Measurements from ENCODE around the gene RASAL2.

The RASAL2 gene

DNA sequence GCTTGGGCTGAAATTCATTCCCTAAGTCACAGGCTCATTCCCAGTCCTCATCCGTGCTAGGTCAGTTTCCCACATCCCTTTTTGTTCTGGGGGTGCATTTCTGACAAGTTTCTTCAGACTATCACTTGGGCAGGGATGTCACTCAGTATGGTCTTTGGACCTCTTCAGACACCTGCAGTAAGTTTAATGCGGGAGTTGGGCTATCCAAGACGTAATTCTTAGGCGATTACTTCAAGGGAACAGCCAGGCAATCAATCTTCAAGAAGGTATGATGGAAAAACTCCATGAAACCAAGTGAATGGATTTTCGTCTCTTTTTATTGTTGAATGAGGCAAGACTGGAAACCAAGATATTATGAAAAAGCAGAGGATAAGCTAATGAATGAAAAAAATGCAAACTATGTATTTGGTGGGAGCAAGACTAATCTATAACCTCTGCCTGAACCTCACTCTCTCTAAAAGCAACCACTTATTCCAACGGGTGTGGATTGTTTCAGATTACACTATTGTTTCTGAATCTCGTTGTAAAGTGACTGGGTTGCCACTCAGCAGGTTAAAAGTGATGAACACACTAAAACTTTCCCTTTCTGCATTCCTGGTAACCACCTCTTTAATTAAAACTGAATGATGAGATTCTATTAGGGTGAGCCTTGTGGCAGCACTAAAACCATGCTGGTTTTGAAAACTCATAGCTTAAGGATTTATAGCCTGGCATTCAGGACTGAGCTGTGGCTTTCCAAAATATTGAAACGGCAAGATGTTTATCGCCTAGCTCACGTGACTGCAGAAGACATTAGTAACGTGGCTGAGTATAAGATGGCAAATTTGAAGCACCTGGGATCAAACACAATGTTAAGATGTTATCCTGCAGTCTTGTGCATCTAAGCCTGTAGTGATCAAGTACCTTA lies 1.1 kb downstream of the RASAL2 start:
- Histone ChIP-seq H3K9me3 (ENCODE audit: control insufficient read depth, insufficient read depth, low read length) (no peaks in the 10 kb centered on the region), H3K9ac (ENCODE audit: low read depth, low read length) (peak overlapping the region; percentile 49), H3K4me1 (ENCODE audit: control insufficient read depth, insufficient read depth, low read length) (peaks cover 44% of the 10 kb centered on the region), H3K4me3 (ENCODE audit: low read depth, low read length) (peak overlapping the region; percentile 80), H3K36me3 (ENCODE audit: control insufficient read depth, insufficient read depth, low read length) (no peaks in the 10 kb centered on the region), H3K27ac (ENCODE audit: low read depth, low read length) (peak overlapping the region; percentile 97), H3K27me3 (ENCODE audit: control insufficient read depth, insufficient read depth, low read length) (no peaks in the 10 kb centered on the region)

DNA sequence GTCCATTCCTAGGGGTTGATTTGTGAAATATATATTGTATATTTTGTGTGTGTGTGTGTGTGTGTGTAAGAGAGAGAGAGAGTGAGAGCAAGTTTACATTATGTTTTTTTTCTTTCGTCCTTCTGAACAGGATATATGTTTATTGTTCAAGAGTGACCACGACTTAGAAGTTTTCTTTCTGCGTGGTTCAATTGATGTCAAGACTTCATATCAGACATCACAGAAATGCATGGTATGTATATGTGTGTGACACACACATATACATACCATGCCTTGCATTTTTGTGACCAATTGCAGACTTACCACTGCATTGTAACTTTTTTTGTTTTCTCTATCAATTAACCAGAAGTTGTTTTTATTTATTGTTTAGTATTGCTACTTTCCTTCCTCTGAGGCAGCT lies 2.5 kb downstream of the RASAL2 start:
- Histone ChIP-seq H3K27me3 (ENCODE audit: control insufficient read depth, insufficient read depth, low read length) (no peaks in the 10 kb centered on the region), H3K36me3 (ENCODE audit: control insufficient read depth, insufficient read depth, low read length) (no peaks in the 10 kb centered on the region), H3K9ac (ENCODE audit: low read depth, low read length) (no peak overlapping the region), H3K9me3 (ENCODE audit: control insufficient read depth, insufficient read depth, low read length) (no peaks in the 10 kb centered on the region), H3K27ac (ENCODE audit: low read depth, low read length) (no peak overlapping the region), H3K4me3 (ENCODE audit: low read depth, low read length) (peak overlapping the region; percentile 80), H3K4me1 (ENCODE audit: control insufficient read depth, insufficient read depth, low read length) (peaks cover 55% of the 10 kb centered on the region)

DNA sequence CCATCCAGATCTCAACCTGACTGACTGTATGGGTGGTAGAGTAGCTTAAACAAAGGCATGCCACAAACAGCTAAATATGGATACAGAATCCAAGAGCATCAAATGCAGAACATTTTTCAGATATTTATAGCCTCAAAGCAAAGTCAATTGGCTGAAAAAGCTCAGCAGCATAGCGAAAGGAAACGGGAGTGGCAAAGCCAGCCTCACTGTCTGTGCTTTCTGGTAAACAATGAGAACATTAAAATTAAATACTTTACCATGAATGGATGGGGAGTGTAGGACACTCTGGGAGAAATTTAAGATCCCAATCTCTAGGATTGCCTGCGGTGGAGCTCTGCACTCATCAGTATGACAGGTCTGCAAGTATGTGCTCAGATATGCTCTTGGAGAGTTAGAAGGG lies 4.4 kb downstream of the RASAL2 start:
- H3K27ac ChIP-seq (ENCODE audit: low read depth, low read length), result no peak overlapping the region
- H3K27me3 ChIP-seq (ENCODE audit: control insufficient read depth, insufficient read depth, low read length), result no peaks in the 10 kb centered on the region
- no peaks in the 10 kb centered on the region for H3K9me3 ChIP-seq (ENCODE audit: control insufficient read depth, insufficient read depth, low read length)
- no peaks in the 10 kb centered on the region for H3K36me3 ChIP-seq (ENCODE audit: control insufficient read depth, insufficient read depth, low read length)
- H3K4me1 ChIP-seq (ENCODE audit: control insufficient read depth, insufficient read depth, low read length), result peaks cover 48% of the 10 kb centered on the region
- no peak overlapping the region; the same call in 1 of the 2 replicates for H3K4me3 ChIP-seq (ENCODE audit: low read depth, low read length)
- no peak overlapping the region for H3K9ac ChIP-seq (ENCODE audit: low read depth, low read length)

- H3K27me3 ChIP-seq (ENCODE audit: control insufficient read depth, insufficient read depth, low read length), result no peaks in the 10 kb centered on the region
- no peak overlapping the region for H3K9ac ChIP-seq (ENCODE audit: low read depth, low read length)
- H3K27ac ChIP-seq (ENCODE audit: low read depth, low read length), result no peak overlapping the region
- no peak overlapping the region for H3K4me3 ChIP-seq (ENCODE audit: low read depth, low read length)
- no peaks in the 10 kb centered on the region for H3K36me3 ChIP-seq (ENCODE audit: control insufficient read depth, insufficient read depth, low read length)
- H3K4me1 ChIP-seq (ENCODE audit: control insufficient read depth, insufficient read depth, low read length), result peaks cover 42% of the 10 kb centered on the region
- H3K9me3 ChIP-seq (ENCODE audit: control insufficient read depth, insufficient read depth, low read length), result no peaks in the 10 kb centered on the region
Measured at GRCh38 chr1:178101266-178101630, 7.3 kb downstream of the RASAL2 start.

GRCh38 chr1:178101654-178102053 lies 7.8 kb downstream of the RASAL2 start:
- Histone ChIP-seq H3K36me3 (ENCODE audit: control insufficient read depth, insufficient read depth, low read length) (no peaks in the 10 kb centered on the region), H3K9ac (ENCODE audit: low read depth, low read length) (no peak overlapping the region), H3K9me3 (ENCODE audit: control insufficient read depth, insufficient read depth, low read length) (no peaks in the 10 kb centered on the region), H3K27me3 (ENCODE audit: control insufficient read depth, insufficient read depth, low read length) (no peaks in the 10 kb centered on the region), H3K4me1 (ENCODE audit: control insufficient read depth, insufficient read depth, low read length) (peaks cover 38% of the 10 kb centered on the region), H3K4me3 (ENCODE audit: low read depth, low read length) (no peak overlapping the region), H3K27ac (ENCODE audit: low read depth, low read length) (no peak overlapping the region)

GRCh38 chr1:178102218-178102617 lies 8.3 kb downstream of the RASAL2 start:
- H3K4me1 ChIP-seq (ENCODE audit: control insufficient read depth, insufficient read depth, low read length), result peaks cover 32% of the 10 kb centered on the region
- no peaks in the 10 kb centered on the region for H3K36me3 ChIP-seq (ENCODE audit: control insufficient read depth, insufficient read depth, low read length)
- H3K9ac ChIP-seq (ENCODE audit: low read depth, low read length), result no peak overlapping the region
- H3K9me3 ChIP-seq (ENCODE audit: control insufficient read depth, insufficient read depth, low read length), result no peaks in the 10 kb centered on the region
- H3K27me3 ChIP-seq (ENCODE audit: control insufficient read depth, insufficient read depth, low read length), result no peaks in the 10 kb centered on the region
- H3K4me3 ChIP-seq (ENCODE audit: low read depth, low read length), result no peak overlapping the region
- no peak overlapping the region for H3K27ac ChIP-seq (ENCODE audit: low read depth, low read length)

DNA sequence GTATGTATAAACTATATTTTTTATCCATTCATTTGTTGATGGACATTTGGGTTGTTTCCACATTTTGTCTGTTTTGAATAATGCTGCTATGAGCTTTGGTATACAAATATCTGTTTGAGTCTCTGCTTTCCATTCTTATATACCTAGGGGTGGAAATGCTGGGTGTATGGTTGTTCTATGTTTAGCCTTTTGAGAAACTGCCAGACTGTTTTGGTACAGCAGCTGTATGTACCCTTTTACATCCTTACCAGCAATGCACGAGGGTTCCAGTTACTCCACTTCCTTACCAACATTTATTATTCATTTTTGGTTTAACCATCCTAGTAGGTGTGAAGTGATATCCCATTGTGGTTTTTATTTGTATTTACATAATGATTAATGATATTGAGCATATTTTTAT lies 13.9 kb downstream of the RASAL2 start:
- H3K4me3 ChIP-seq (ENCODE audit: low read depth, low read length), result no peak overlapping the region
- no peaks in the 10 kb centered on the region for H3K9me3 ChIP-seq (ENCODE audit: control insufficient read depth, insufficient read depth, low read length)
- H3K27ac ChIP-seq (ENCODE audit: low read depth, low read length), result no peak overlapping the region
- no peaks in the 10 kb centered on the region for H3K36me3 ChIP-seq (ENCODE audit: control insufficient read depth, insufficient read depth, low read length)
- H3K27me3 ChIP-seq (ENCODE audit: control insufficient read depth, insufficient read depth, low read length), result no peaks in the 10 kb centered on the region
- 0 out of 2 replicates have a peak, but pooled peaks cover 8% of the 10 kb centered on the region for H3K4me1 ChIP-seq (ENCODE audit: control insufficient read depth, insufficient read depth, low read length)
- H3K9ac ChIP-seq (ENCODE audit: low read depth, low read length), result no peak overlapping the region

DNA sequence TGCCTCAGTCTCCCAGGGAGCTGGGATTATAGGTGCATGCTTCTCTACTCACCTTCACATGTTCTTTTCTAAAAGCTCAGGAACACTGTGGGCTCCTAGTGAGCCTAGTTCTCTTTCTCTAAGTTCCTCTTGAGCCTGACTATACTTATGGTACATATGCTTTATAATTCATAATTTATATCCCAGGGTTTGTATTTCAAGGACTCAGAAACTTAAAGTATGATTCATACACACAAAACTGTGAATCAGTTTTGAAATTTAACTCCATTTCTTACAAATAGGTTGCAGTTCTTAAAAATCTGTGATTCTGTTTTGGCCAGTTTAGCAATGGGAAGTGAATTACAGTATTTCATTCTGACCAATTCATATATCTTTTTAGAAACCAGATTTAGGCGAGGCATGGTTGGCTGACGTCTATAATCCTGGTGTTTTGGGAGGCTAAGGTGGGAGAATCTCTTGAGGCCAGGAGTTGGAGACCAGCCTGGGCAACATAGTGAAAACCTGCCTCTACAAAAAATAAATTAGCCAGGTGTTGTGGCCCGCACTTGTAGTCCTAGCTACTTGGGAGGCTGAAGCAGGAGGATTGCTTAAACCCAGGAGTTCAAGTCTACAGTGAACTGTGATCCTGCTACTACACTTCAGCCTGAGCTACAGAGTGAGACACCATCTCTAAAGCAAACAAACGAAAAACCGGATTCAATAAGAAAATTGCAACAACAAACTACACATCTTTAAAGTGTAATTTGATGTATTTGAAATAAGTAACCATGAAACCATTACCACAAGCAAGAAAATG lies 15.6 kb downstream of the RASAL2 start:
- no peaks in the 10 kb centered on the region for H3K36me3 ChIP-seq (ENCODE audit: control insufficient read depth, insufficient read depth, low read length)
- peaks cover 7% of the 10 kb centered on the region; the same call in 1 of the 2 replicates for H3K4me1 ChIP-seq (ENCODE audit: control insufficient read depth, insufficient read depth, low read length)
- H3K27ac ChIP-seq (ENCODE audit: low read depth, low read length), result no peak overlapping the region
- H3K9ac ChIP-seq (ENCODE audit: low read depth, low read length), result no peak overlapping the region
- H3K9me3 ChIP-seq (ENCODE audit: control insufficient read depth, insufficient read depth, low read length), result no peaks in the 10 kb centered on the region
- no peaks in the 10 kb centered on the region for H3K27me3 ChIP-seq (ENCODE audit: control insufficient read depth, insufficient read depth, low read length)
- H3K4me3 ChIP-seq (ENCODE audit: low read depth, low read length), result no peak overlapping the region

- Histone ChIP-seq H3K4me1 (ENCODE audit: control insufficient read depth, insufficient read depth, low read length) (peaks cover 4% of the 10 kb centered on the region; the same call in 1 of the 2 replicates), H3K27ac (ENCODE audit: low read depth, low read length) (no peak overlapping the region), H3K9me3 (ENCODE audit: control insufficient read depth, insufficient read depth, low read length) (no peaks in the 10 kb centered on the region), H3K9ac (ENCODE audit: low read depth, low read length) (no peak overlapping the region), H3K4me3 (ENCODE audit: low read depth, low read length) (no peak overlapping the region), H3K36me3 (ENCODE audit: control insufficient read depth, insufficient read depth, low read length) (no peaks in the 10 kb centered on the region), H3K27me3 (ENCODE audit: control insufficient read depth, insufficient read depth, low read length) (no peaks in the 10 kb centered on the region)
Measured at GRCh38 chr1:178115260-178115659, 21.4 kb downstream of the RASAL2 start.

DNA sequence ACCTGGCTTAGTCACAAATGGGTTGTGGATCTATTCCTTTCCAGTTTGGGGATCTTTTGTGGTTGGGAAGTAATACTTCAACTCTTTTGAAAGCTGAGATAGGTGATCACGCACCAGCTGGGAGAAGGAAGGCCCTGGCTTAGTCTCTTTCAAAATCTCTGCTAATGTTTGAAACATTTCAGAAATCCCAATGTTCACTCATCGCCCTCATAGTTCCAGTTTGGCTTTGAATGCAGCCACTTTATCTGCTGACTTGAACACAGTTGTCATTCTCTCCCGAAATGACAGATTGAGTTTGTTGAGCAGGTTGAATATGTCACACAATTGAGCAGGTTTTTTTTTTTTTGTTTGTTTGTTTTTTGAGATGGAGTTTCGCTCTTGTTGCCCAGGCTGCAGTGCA lies 24.6 kb downstream of the RASAL2 start:
- Histone ChIP-seq H3K36me3 (ENCODE audit: control insufficient read depth, insufficient read depth, low read length) (no peaks in the 10 kb centered on the region), H3K4me3 (ENCODE audit: low read depth, low read length) (no peak overlapping the region), H3K9me3 (ENCODE audit: control insufficient read depth, insufficient read depth, low read length) (no peaks in the 10 kb centered on the region), H3K27me3 (ENCODE audit: control insufficient read depth, insufficient read depth, low read length) (no peaks in the 10 kb centered on the region), H3K9ac (ENCODE audit: low read depth, low read length) (no peak overlapping the region), H3K27ac (ENCODE audit: low read depth, low read length) (no peak overlapping the region), H3K4me1 (ENCODE audit: control insufficient read depth, insufficient read depth, low read length) (peaks cover 12% of the 10 kb centered on the region)

DNA sequence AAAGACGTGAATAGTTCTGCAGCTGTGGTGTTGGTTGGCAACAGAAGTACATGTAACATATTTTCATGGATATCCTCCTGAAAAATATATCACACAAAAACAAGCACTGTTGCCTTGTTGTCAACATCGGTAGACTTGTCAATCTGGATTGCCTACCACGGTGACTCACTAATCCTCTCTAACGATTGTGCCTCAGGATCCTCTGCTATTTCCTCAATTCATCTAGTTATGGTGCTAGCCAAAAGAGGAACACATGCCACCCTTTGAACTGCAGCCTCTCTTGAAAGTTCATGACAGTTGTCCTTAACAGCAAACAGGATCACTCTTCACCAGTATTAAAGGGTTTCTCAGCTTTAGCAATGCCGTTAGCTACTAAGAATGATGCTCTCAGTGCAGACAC lies 25.7 kb downstream of the RASAL2 start:
- no peak overlapping the region for H3K9ac ChIP-seq (ENCODE audit: low read depth, low read length)
- H3K4me1 ChIP-seq (ENCODE audit: control insufficient read depth, insufficient read depth, low read length), result peaks cover 16% of the 10 kb centered on the region
- no peaks in the 10 kb centered on the region for H3K27me3 ChIP-seq (ENCODE audit: control insufficient read depth, insufficient read depth, low read length)
- H3K36me3 ChIP-seq (ENCODE audit: control insufficient read depth, insufficient read depth, low read length), result no peaks in the 10 kb centered on the region
- no peaks in the 10 kb centered on the region for H3K9me3 ChIP-seq (ENCODE audit: control insufficient read depth, insufficient read depth, low read length)
- no peak overlapping the region for H3K4me3 ChIP-seq (ENCODE audit: low read depth, low read length)
- H3K27ac ChIP-seq (ENCODE audit: low read depth, low read length), result no peak overlapping the region
